ENCODE results near the gene TREX2. TPM values are rescaled to one million over a fixed set of nuclear protein-coding genes. Genes with fewer than 3 reads are reported as not detected.

TREX2 gene
- total and polyA plus RNA-seq, 4 donors: 0.61 to 1.2 (median 0.64) TPM

- no peak for ATAC-seq (ENCODE audit: insufficient read depth, low FRiP score)
- Histone ChIP-seq H3K27ac (ENCODE audit: low read depth in 1 of 2, low read length in 1 of 2) (no peak overlapping the region), H3K9ac (ENCODE audit: insufficient read depth in 1 of 2, low read length in 2 of 2) (no peak overlapping the region), H3K27me3 (ENCODE audit: control insufficient read depth in 3 of 3, insufficient read depth in 3 of 3, low read length in 2 of 3) (no peaks in the 10 kb centered on the region), H3K4me3 (no peak overlapping the region), H3K36me3 (ENCODE audit: control insufficient read depth in 4 of 4, insufficient read depth in 4 of 4, low read length in 4 of 4) (peaks cover 0 to 9% (median 6%) of the 10 kb centered on the region in 4 donors), H3K9me3 (ENCODE audit: control insufficient read depth in 4 of 4, insufficient read depth in 3 of 4, low read length in 3 of 4) (peaks cover 0 to 13% (median 0%) of the 10 kb centered on the region in 4 donors), H3K4me1 (ENCODE audit: control insufficient read depth in 5 of 5, insufficient read depth in 5 of 5, low read length in 5 of 5) (no peaks in the 10 kb centered on the region)
- 49 to 50% methylated on average over 7 of the region's 7 CpGs for WGBS, 2 donors
- TF ChIP-seq CTCF (IDR thresholded peaks at IDR 0.05; ENCODE audit: control extremely low read depth, extremely low read depth): peak; percentile 21
- DNase-seq: peak in 2 of 3 donors; percentile 49
Observed at GRCh38 chrX:153460826-153461225, 15.0 kb upstream of the TREX2 start.

GRCh38 chrX:153459986-153460385 lies 14.1 kb upstream of the TREX2 start:
- Histone ChIP-seq H3K27me3 (ENCODE audit: control insufficient read depth in 3 of 3, insufficient read depth in 3 of 3, low read length in 2 of 3) (no peaks in the 10 kb centered on the region), H3K4me3 (no peak overlapping the region), H3K27ac (ENCODE audit: low read depth in 1 of 2, low read length in 1 of 2) (no peak overlapping the region), H3K9me3 (ENCODE audit: control insufficient read depth in 4 of 4, insufficient read depth in 3 of 4, low read length in 3 of 4) (peaks cover 0 to 10% (median 0%) of the 10 kb centered on the region in 4 donors), H3K9ac (ENCODE audit: insufficient read depth in 1 of 2, low read length in 2 of 2) (no peak overlapping the region), H3K36me3 (ENCODE audit: control insufficient read depth in 4 of 4, insufficient read depth in 4 of 4, low read length in 4 of 4) (peaks cover 0 to 9% (median 6%) of the 10 kb centered on the region in 4 donors), H3K4me1 (ENCODE audit: control insufficient read depth in 5 of 5, insufficient read depth in 5 of 5, low read length in 5 of 5) (no peaks in the 10 kb centered on the region)
- no peak for TF ChIP-seq CTCF (IDR thresholded peaks at IDR 0.05; ENCODE audit: control extremely low read depth, extremely low read depth)
- WGBS, 2 donors: 95 to 96% methylated on average over 4 of the region's 4 CpGs
- ATAC-seq (ENCODE audit: insufficient read depth, low FRiP score) (no peak), DNase-seq (no peak)

- no peaks in the 10 kb centered on the region for H3K27me3 ChIP-seq (ENCODE audit: control insufficient read depth in 3 of 3, insufficient read depth in 3 of 3, low read length in 2 of 3)
- H3K4me1 ChIP-seq (ENCODE audit: control insufficient read depth in 5 of 5, insufficient read depth in 5 of 5, low read length in 5 of 5): no peaks in the 10 kb centered on the region
- peaks cover 0 to 7% (median 0%) of the 10 kb centered on the region in 4 donors for H3K9me3 ChIP-seq (ENCODE audit: control insufficient read depth in 4 of 4, insufficient read depth in 3 of 4, low read length in 3 of 4)
- DNase-seq: peak in 1 of 3 donors; percentile 54
- peaks cover 0 to 8% (median 1%) of the 10 kb centered on the region in 4 donors for H3K36me3 ChIP-seq (ENCODE audit: control insufficient read depth in 4 of 4, insufficient read depth in 4 of 4, low read length in 4 of 4)
- TF ChIP-seq CTCF (IDR thresholded peaks at IDR 0.05; ENCODE audit: control extremely low read depth, extremely low read depth): no peak
- WGBS, 2 donors: 86 to 94% methylated on average over 4 of the region's 4 CpGs
- H3K9ac ChIP-seq (ENCODE audit: insufficient read depth in 1 of 2, low read length in 2 of 2): no peak overlapping the region
- H3K4me3 ChIP-seq: no peak overlapping the region
- ATAC-seq (ENCODE audit: insufficient read depth, low FRiP score): no peak
- H3K27ac ChIP-seq (ENCODE audit: low read depth in 1 of 2, low read length in 1 of 2): no peak overlapping the region
Observed at GRCh38 chrX:153458476-153458875, 12.6 kb upstream of the TREX2 start.

Measured in lung (tissue), 12 donors.